ENCODE data around the gene HECA. TPM values are rescaled to one million over a fixed set of nuclear protein-coding genes. Genes with fewer than 3 reads are reported as not detected.
"Not testable (repeated sequence)": the region's sequence is repeated elsewhere in the genome, so short reads cannot be mapped to it uniquely, and the experiment has no call there.

HECA gene
- total RNA-seq, 1 donor from 2014 or later: 7.4 TPM

DNA sequence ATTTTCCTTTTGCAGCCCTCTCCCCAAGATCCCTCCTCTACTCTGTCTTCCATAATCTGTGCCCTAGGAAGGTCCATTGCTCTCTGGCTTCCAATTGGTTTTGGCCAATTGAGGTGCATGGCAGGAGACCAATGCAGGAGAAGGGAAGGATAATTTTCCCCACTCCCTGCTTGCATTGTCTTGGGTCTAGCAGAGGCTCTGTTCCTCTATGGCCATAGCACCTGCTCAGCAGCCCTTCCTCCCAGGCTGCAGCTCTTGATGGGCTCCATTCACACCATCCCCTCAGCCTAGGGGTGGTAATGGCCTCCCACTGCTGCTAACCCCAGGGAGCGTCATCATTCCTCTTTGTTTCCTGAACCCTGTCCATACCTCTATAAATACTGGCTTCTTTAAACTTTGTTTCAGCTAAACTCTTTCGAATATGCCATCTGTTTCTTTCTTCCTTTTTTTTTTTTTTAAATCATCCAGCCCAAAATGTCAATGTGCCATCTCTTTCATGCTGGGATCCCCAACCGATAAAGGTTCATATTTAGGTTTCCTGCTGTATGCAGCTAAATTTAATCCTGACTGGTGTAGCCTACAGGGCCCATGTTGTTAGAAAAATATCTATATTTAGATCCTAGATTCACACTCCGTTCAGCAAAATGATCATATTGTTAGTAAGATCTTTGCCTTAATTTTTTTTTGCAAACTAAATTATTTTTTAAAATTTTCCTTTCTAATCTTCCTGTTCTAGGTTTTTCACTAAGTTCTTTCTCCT lies 63.8 kb downstream of the HECA start:
- no peak for DNase-seq (ENCODE audit: low spot score)
- ATAC-seq: no peak

DNA sequence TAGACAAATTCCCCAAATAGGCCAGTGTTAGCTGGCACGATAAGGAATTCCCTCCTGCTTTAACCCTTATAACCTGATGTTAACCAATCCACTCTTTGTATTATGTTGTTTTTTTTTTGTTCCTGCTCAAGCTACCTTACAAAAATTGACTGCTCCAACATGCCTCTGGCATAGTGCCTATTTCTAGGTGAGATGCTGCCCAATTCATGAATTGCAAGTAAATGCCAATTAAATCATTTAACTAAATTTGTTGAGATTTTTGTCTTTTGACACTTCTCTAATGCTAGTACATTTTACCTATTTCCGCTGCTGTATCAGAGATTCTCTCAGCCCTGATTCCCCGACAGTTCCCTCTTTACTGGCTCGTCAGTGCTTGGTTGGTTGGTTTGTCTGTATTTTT lies 66.5 kb downstream of the HECA start:
- ATAC-seq (no peak), DNase-seq (ENCODE audit: low spot score) (no peak)

DNA sequence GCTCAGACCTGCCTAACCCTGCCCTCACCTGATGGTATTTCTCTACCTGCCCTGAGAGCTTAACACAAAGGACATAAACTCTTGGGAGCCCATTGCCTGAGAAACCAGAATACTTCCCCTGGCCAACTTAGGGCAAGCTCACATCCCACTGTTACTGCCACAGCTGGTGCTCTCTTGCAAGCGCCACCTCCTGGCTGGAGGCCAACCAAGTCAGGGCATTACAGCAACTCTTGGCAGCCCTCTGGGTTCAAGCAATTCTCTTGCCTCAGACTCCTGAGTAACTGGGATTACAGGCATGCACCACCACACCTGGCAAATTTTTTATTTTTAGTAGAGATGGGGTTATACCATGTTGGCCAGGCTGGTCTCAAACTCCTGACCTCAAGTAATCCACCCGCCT lies 70.1 kb downstream of the HECA start:
- ATAC-seq (no peak), DNase-seq (ENCODE audit: low spot score) (no peak)

DNA sequence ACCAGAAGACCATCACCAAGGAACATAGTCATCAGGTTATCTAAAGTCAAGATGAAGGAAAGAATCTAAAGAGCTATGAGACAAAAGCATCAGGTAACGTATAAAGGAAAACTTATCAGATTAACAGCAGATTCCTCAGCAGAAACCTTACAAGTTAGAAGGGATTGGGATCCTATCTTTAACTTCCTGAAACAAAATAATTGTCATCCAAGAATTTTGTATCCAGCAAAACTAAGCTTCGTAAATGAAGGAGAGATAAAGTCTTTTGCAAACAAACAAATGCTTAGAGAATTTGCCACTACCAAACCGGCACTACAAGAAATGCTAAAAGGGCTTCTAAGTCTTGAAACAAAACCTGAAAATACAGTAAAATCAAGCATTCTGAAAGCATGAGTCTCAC lies 71.0 kb downstream of the HECA start:
- DNase-seq (ENCODE audit: low spot score): no peak
- no peak for ATAC-seq

DNA sequence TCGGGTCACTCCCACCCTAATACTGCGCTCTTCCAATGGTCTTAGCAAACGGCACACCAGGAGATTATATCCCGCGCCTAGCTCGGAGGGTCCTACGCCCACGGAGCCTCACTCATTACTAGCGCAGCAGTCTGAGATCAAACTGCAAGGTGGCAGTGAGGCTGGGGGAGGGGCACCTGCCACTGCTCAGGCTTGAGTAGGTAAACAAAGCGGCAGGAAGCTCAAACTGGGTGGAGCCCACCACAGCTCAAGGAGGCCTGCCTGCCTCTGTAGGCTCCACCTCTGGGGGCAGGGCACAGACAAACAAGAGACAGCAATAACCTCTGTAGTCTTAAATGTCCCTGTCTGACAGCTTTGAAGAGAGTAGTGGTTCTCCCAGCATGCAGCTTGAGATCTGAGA lies 75.9 kb downstream of the HECA start:
- not testable (repeated sequence) for ATAC-seq; DNase-seq (ENCODE audit: low spot score)

DNA sequence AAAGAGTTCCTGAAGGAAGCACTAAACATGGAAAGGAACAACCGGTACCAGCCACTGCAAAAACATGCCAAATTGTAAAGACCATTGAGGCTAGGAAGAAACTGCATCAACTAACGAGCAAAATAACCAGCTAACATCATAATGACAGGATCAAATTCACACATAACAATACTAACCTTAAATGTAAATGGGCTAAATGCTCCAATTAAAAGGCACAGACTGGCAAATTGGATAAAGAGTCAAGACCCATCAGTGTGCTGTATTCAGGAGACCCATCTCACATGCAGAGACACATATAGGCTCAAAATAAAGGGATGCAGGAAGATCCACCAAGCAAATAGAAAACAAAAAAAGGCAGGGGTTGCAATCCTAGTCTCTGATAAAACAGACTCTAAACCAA lies 77.6 kb downstream of the HECA start:
- DNase-seq (ENCODE audit: low spot score); ATAC-seq: not testable (repeated sequence)

DNA sequence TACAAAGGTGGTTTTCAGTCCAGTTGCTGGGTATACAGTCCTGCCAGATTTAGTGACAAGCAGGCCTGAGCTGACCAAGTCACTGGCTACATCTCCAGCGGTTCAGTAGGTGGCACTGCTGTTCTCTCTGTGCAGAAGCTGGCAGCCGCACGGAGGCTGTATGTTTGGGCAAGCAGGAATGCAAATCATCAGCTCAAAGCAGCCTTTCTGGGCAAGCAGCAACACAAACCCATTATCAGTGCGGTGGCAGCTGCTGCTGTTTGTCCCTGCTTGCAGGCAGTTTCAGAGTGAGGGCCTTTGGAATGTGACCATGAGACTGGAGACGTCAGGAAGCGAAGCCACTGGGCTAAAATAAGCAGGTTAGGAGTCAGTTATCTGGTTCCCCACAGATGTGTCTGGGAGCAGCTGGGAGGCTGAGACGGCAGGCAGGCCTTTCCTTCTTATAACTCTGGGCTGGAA lies 84.4 kb downstream of the HECA start:
- ATAC-seq (peak; percentile 100), DNase-seq (ENCODE audit: low spot score) (peak; percentile 85)

DNA sequence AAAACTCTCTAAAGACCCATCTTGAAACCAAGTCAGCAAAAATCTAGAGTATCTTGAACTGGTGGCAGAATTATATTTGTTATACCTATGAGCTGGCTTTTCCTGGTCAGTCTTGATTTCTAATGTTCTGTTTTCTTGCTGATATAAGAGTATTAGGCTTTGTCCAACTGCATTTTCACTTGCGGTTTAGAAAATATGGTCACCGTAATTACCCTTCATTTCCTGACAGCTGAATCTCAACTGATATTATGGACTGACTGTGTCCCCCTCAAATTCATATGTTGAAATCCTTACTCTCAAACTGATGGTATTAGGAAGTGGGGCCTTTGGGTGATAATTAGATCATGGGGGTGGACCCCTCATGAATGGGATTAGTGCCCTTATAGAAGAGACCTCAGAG lies 84.9 kb downstream of the HECA start:
- DNase-seq (ENCODE audit: low spot score) (no peak), ATAC-seq (no peak)

DNA sequence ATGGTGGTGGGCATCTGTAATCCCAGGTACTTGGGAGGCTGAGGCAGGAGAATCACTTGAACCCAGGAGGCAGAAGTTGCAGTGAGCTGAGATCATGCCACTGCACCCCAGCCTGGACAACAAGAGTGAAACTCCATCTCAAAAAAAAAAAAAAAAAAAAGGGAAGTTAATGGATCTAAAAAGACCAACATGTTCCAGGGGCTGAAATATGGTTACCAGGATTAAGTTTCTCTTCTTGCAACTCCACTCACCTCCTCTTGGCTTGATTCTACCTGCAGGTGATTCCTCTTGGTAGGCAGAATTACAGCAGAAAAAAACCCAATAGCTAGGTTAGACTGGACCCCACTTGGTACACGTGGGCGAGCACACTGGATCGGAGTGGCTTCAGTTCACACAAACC lies 93.5 kb downstream of the HECA start:
- not testable (repeated sequence) for DNase-seq (ENCODE audit: low spot score); ATAC-seq

Other genes with a start within 250 kb of the HECA start
- 49.4 TPM for gene REPS1, start 146.8 kb upstream of the HECA start, total RNA-seq
- 49.8 TPM for gene ABRACL, start 106.3 kb upstream of the HECA start, total RNA-seq
- gene TXLNB, start 156.9 kb downstream of the HECA start, total RNA-seq: 0.10 TPM
- 79.7 TPM for gene CITED2, start 239.6 kb downstream of the HECA start, total RNA-seq

Measured in left lobe of liver (tissue), 2 donors.